K562 (cell line): ENCODE measurements around the gene SULT1A2. TPM values are rescaled to one million over a fixed set of nuclear protein-coding genes. Genes with fewer than 3 reads are reported as not detected.
"Not testable (repeated sequence)": the region's sequence is repeated elsewhere in the genome, so short reads cannot be mapped to it uniquely, and the experiment has no call there.

Experiments used
- ATAC-seq: fragments of 200-7000 bp; cut with Tn5 transposase; 3 replicates; pipeline ENCODE4 v1.9.1; 2020; ENCODE audit warnings: moderate library complexity
- BruUV-seq: library from RNA; stranded (reverse); fragments of 400-500 nt; replicated peaks from 2 replicates; lab custom pipeline; 2021; lab: Mats Ljungman, UMichigan
- CTCF ChIA-PET: fragments of 300-600 bp; formaldehyde crosslinking; extraction: SDS; loops from one replicate; lab custom pipeline; 2021; ENCODE audit warnings: low intra/inter-chr PET ratio; lab: Yijun Ruan, JAX
- POLR2A ChIA-PET: fragments of 300-600, 350-650 bp; sonication (Branson Sonifier 250); formaldehyde crosslinking; extraction: SDS; loops from one replicate; lab custom pipeline; 2021; ENCODE audit warnings: antibody characterized with exemption, inconsistent platforms; lab: Yijun Ruan, JAX
- DNase-seq, 4 experiments: peaks; one replicate each; pipeline versions ENCODE4 v3.0.0 to v3.0.0-alpha.2; 2011 to 2018; ENCODE audit warnings: low spot score in 3 of 4, mixed read lengths in 3 of 4; ENCODE audit errors: extremely low read depth in 1 of 4
- FAIRE-seq: peaks from 2 replicates; lab custom pipeline; 2011; peaks lifted over from hg19 to GRCh38; lab: Jason Lieb, UNC
- H2AFZ ChIP-seq: 2 replicates; pipeline ENCODE4 v1.6.0; 2011; ENCODE audit warnings: low read depth, low read length, control low read depth, inconsistent platforms
- H3K27ac ChIP-seq: fragments of 200-600 bp; 3 replicates; pipeline ENCODE4 v1.8.0; 2011; ENCODE audit warnings: low read depth, mild to moderate bottlenecking, control low read depth, inconsistent platforms, low read length, moderate library complexity, mixed read lengths; ENCODE audit errors: extremely low read depth
- H3K27me3 ChIP-seq, 2 experiments: fragments of 300-600 bp in 1 of 2; 2 replicates in 1 of 2; 3 replicates in 1 of 2; pipeline versions ENCODE4 v1.6.0 to v1.8.0; 2011; ENCODE audit warnings: inconsistent platforms in 2 of 2, low read length in 2 of 2, mild to moderate bottlenecking in 1 of 2, mixed read lengths in 1 of 2, moderate library complexity in 1 of 2; ENCODE audit not compliant: control insufficient read depth in 2 of 2, insufficient read depth in 2 of 2
- H3K36me3 ChIP-seq: fragments of 300-600 bp; 3 replicates; pipeline ENCODE4 v1.8.0; 2011; ENCODE audit warnings: mild to moderate bottlenecking, low read length, inconsistent platforms; ENCODE audit not compliant: control insufficient read depth, insufficient read depth
- H3K4me1 ChIP-seq, 2 experiments: fragments of 200-600 bp in 1 of 2; replicated peaks in 1 of 2; 2 replicates in 1 of 2; 3 replicates in 1 of 2; pipeline versions ENCODE4 v1.5.1 to v1.8.0; 2011; ENCODE audit warnings: inconsistent platforms in 2 of 2, low read length in 2 of 2, mild to moderate bottlenecking in 1 of 2, mixed read lengths in 1 of 2, moderate library complexity in 1 of 2; ENCODE audit not compliant: control insufficient read depth in 2 of 2, insufficient read depth in 2 of 2
- H3K4me2 ChIP-seq: 2 replicates; pipeline ENCODE4 v1.6.1; 2011; ENCODE audit warnings: low read length, control low read depth, inconsistent platforms, mixed read lengths; ENCODE audit not compliant: insufficient read depth
- H3K4me3 ChIP-seq: fragments of 200-600 bp; sonication (generic), shearing (Covaris generic); 2 replicates; pipeline ENCODE4 v1.5.1; 2016; ENCODE audit warnings: control low read depth, inconsistent platforms
- H3K79me2 ChIP-seq: fragments of 200-600 bp; 3 replicates; pipeline ENCODE4 v1.8.0; 2011; ENCODE audit warnings: low read length, inconsistent platforms; ENCODE audit not compliant: control insufficient read depth, insufficient read depth
- H3K9ac ChIP-seq, 2 experiments: 2 replicates each; pipeline versions ENCODE4 v1.6.0 to v1.6.1; 2011; ENCODE audit warnings: low read depth in 2 of 2, low read length in 2 of 2, control low read depth in 1 of 2, inconsistent platforms in 1 of 2, mild to moderate bottlenecking in 1 of 2, mixed read lengths in 1 of 2; ENCODE audit not compliant: insufficient read depth in 1 of 2
- H3K9me1 ChIP-seq: one replicate; pipeline ENCODE4 v1.6.0; 2011; ENCODE audit warnings: inconsistent platforms, mild to moderate bottlenecking, low read length, moderate library complexity; ENCODE audit not compliant: control insufficient read depth, insufficient read depth
- H3K9me3 ChIP-seq: replicated peaks from 2 replicates; pipeline ENCODE4 v1.5.1; 2011; ENCODE audit warnings: low read depth, low read length, inconsistent platforms; ENCODE audit not compliant: control insufficient read depth, insufficient read depth
- H4K20me1 ChIP-seq: replicated peaks from 2 replicates; pipeline ENCODE4 v1.6.1; 2011; ENCODE audit warnings: low read length, inconsistent platforms, mixed read lengths; ENCODE audit not compliant: control insufficient read depth, insufficient read depth
- ATF1 ChIP-seq, 2 experiments: fragments of 450-650 bp in 1 of 2; IDR thresholded peaks; 2 replicates each; pipeline ENCODE4 v1.6.1; 2016; ENCODE audit warnings: missing compliant biosample characterization in 1 of 2, missing genetic modification characterization in 1 of 2
- ATF7 ChIP-seq: fragments of 450-650 bp; IDR thresholded peaks from 2 replicates; pipeline ENCODE4 v1.7.1; 2014; ENCODE audit warnings: mild to moderate bottlenecking, moderate library complexity
- DEAF1 ChIP-seq: fragments of 450-650 bp; formaldehyde crosslinking; IDR thresholded peaks from 2 replicates; pipeline ENCODE4 v1.4.0; 2020; ENCODE audit warnings: mild to moderate bottlenecking, moderate library complexity
- ETV5 ChIP-seq: sonication (generic); formaldehyde crosslinking; IDR thresholded peaks from 2 replicates; pipeline ENCODE4 v1.4.0; 2020; ENCODE audit warnings: low read depth, mild to moderate bottlenecking, missing genetic modification reagents
- GABPA ChIP-seq: fragments of 200-800 bp; sonication (Bioruptor generic); conservative IDR thresholded peaks from 2 replicates; pipeline ENCODE4 v1.6.1; 2016; ENCODE audit warnings: low read depth, missing genetic modification characterization, missing compliant biosample characterization
- RFX1 ChIP-seq: fragments of 450-650 bp; IDR thresholded peaks from 2 replicates; pipeline ENCODE4 v1.6.1; 2016; ENCODE audit warnings: mild to moderate bottlenecking, moderate library complexity
- WGBS: fragments of 100-300 bp; shearing (Covaris generic); methylation state at CpG from one replicate; pipeline ENCODE4 v1.1.6; 2016; ENCODE audit warnings: low coverage, mixed read lengths; ENCODE audit not compliant: insufficient coverage; ENCODE audit errors: missing lambda C conversion rate; 5-methylcytosine and 5-hydroxymethylcytosine counted together
- in situ Hi-C: fragments of 300-500 bp; cut with MboI; formaldehyde crosslinking; loops from 4 replicates; pipeline ENCODE4 v1.15.0; 2018; ENCODE audit warnings: inconsistent platforms, mixed read lengths
- intact Hi-C: fragments of 100-400 bp; cut with micrococcal nuclease; formaldehyde crosslinking; loops from 2 replicates; pipeline ENCODE4 v1.14.2; 2022
- polyA plus RNA-seq, 8 experiments: library from polyadenylated mRNA; depleted of rRNA in 4 of 8; stranded (reverse) in 5 of 8; unstranded in 3 of 8; fragments of >200 nt; fragmentation: Nextera tagmentation in 2 of 8; fragmentation: Illumina TruSeq in 1 of 8; extraction: Ambion mirVana in 2 of 8; extraction: Trizol in 1 of 8; gene quantifications; 2 replicates each; pipeline versions ENCODE4 v1.2.1 to v1.2.3, GENCODE V29; 2011 to 2014; ENCODE audit warnings: inconsistent platforms in 1 of 8, missing spikeins in 1 of 8
- total RNA-seq, 7 experiments: library from RNA; depleted of rRNA in 6 of 7; stranded (reverse); fragments of >200 nt in 6 of 7; fragmentation: Illumina TruSeq in 2 of 7; extraction: Trizol in 2 of 7; gene quantifications; 2 replicates each; pipeline versions ENCODE4 v1.2.1 to v1.2.3, GENCODE V29; 2011 to 2021; ENCODE audit warnings: low replicate concordance in 1 of 7
- TF ChIP-seq, protein P1 (sequence below), 3 experiments: IDR thresholded peaks in 2 of 3; conservative IDR thresholded peaks in 1 of 3; 2 replicates each; pipeline ENCODE4 v1.5.1; 2011 to 2012; ENCODE audit warnings: low read length in 3 of 3, mild to moderate bottlenecking in 3 of 3, control low read depth in 2 of 3, improper control_type of control experiment in 1 of 3, inconsistent platforms in 1 of 3, low read depth in 1 of 3, mixed read lengths in 1 of 3, moderate library complexity in 1 of 3; ENCODE audit not compliant: insufficient read depth in 2 of 3

SULT1A2 gene
- total and polyA plus RNA-seq, 9 of the 15 experiments (the other 6 are each of a cell fraction or from before 2014, with no cell fraction given) = 0.73 to 3.2 (median 1.7) TPM

- ATAC-seq, H3K27me3 ChIP-seq, FAIRE-seq, BruUV-seq, H3K4me3 ChIP-seq, POLR2A ChIA-PET, H3K79me2 ChIP-seq, H3K9me1 ChIP-seq, H3K27ac ChIP-seq, H2AFZ ChIP-seq, DNase-seq, H3K4me1 ChIP-seq, H3K9me3 ChIP-seq, H3K4me2 ChIP-seq, intact Hi-C loops, H3K9ac ChIP-seq, H4K20me1 ChIP-seq, H3K36me3 ChIP-seq: not testable (repeated sequence)
- CTCF ChIA-PET = interaction anchor here (1.4 kb wide), 1 partner anchor 293 kb away, joined by 4 read pairs; no protein-coding TSS in a partner anchor
- WGBS = 39% methylated on average over 7 of the region's 7 CpGs
- in situ Hi-C loops = loop anchor here (25.0 kb wide), 4 partner anchors 96 to 1596 kb away; partner anchors contain the start of genes EIF3C and EIF3CL
Measured at GRCh38 chr16:28616224-28616577, 19.4 kb upstream of the SULT1A2 start.

DNA sequence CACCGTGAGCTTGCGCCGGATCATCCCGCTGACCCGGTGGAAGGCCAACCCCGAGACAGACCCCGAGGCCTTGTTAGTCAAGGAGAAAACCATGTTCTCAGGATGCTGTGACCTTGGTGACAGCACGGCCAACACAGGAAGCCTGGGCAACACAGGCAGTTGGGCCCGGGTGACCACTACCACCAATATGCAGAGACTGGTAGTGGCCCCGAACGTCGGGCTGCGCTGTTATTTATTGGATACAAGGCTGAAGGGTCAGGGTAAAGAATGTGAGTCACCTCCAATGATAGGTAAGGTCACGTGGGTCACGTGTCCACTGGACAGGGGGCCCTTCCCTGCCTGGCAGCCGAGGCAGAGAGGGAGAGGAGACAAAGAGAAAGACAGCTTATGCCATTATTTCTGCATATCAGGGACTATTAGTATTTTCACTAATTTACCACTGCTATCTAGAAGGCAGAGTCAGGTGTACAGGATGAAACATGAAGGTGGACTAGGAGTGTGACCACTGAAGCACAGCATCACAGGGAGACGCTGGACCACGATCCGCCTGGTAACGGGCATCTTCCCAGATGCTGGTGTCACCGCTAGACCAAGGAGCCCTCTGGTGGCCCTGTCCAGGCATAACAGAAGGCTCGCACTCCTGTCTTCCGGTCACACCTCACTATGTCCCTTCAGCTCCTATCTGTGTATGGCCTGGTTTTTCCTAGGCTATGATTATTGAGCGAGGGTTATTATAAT, 18.8 kb upstream of the SULT1A2 start:
- H3K4me2 ChIP-seq; H3K9me3 ChIP-seq; H3K9ac ChIP-seq; H3K9me1 ChIP-seq; H3K4me1 ChIP-seq; POLR2A ChIA-PET; H3K27ac ChIP-seq; H3K79me2 ChIP-seq; H4K20me1 ChIP-seq; H3K27me3 ChIP-seq; intact Hi-C loops; H3K4me3 ChIP-seq; BruUV-seq; H3K36me3 ChIP-seq; H2AFZ ChIP-seq; TF ChIP-seq ATF1 (CRISPR knock-in tag; IDR thresholded peaks at IDR 0.05): not testable (repeated sequence)
- FAIRE-seq (peak; percentile 78), ATAC-seq (peak; percentile 75), DNase-seq (peak in 1 of 4 experiments; percentile 67)
- CTCF ChIA-PET = interaction anchor here (0.6 to 1.4 kb wide), 3 partner anchors 293 to 338 kb away, joined by 4 to 5 read pairs (median 4); no protein-coding TSS in a partner anchor
- WGBS = 24% methylated on average over 15 of the region's 24 CpGs
- in situ Hi-C loops = loop anchor here (25.0 kb wide), 4 partner anchors 97 to 1597 kb away; partner anchors contain the start of genes EIF3C and EIF3CL
- 0 out of 2 replicates have a peak, but pooled peaks have one; percentile 20 for TF ChIP-seq RFX1
- peak; percentile 24; the same call in 1 of the 2 replicates for TF ChIP-seq GABPA (tag)
- TF ChIP-seq ETV5 = peak; percentile 65
- TF ChIP-seq DEAF1 = peak; percentile 56; the same call in 1 of the 2 replicates
- TF ChIP-seq ATF1 (tag; IDR thresholded peaks at IDR 0.05) = peak; percentile 18; the same call in 1 of the 2 replicates
- peak; percentile 25; the same call in 1 of the 2 replicates for TF ChIP-seq ATF7
- TF ChIP-seq, protein P1, sequence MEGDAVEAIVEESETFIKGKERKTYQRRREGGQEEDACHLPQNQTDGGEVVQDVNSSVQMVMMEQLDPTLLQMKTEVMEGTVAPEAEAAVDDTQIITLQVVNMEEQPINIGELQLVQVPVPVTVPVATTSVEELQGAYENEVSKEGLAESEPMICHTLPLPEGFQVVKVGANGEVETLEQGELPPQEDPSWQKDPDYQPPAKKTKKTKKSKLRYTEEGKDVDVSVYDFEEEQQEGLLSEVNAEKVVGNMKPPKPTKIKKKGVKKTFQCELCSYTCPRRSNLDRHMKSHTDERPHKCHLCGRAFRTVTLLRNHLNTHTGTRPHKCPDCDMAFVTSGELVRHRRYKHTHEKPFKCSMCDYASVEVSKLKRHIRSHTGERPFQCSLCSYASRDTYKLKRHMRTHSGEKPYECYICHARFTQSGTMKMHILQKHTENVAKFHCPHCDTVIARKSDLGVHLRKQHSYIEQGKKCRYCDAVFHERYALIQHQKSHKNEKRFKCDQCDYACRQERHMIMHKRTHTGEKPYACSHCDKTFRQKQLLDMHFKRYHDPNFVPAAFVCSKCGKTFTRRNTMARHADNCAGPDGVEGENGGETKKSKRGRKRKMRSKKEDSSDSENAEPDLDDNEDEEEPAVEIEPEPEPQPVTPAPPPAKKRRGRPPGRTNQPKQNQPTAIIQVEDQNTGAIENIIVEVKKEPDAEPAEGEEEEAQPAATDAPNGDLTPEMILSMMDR (IDR thresholded peaks at IDR 0.05 in 2 of 3, conservative IDR thresholded peaks at IDR 0.05 in 1 of 3; ENCODE audit: insufficient read depth in 2 of 3, low read depth in 1 of 3, low read length in 3 of 3) = peak; percentile 60 to 70 (median 64)
